ENCODE data around the gene DLGAP4.

- no peak for TF ChIP-seq PPARA (CRISPR knock-in tag; IDR thresholded peaks at IDR 0.05; ENCODE audit: borderline replicate concordance)
- TF ChIP-seq CREB5 (CRISPR knock-in tag; IDR thresholded peaks at IDR 0.05; ENCODE audit: low read depth): no peak
- no peak for TF ChIP-seq ARNTL (CRISPR knock-in tag; IDR thresholded peaks at IDR 0.05; ENCODE audit: borderline replicate concordance, low read depth)
- TF ChIP-seq ZNF70 (CRISPR knock-in tag; IDR thresholded peaks at IDR 0.05): no peak
- TF ChIP-seq TSHZ2 (CRISPR knock-in tag; IDR thresholded peaks at IDR 0.05): no peak
Observed at GRCh38 chr20:36269507-36269906, 36.6 kb upstream of the DLGAP4 start.

Data from SK-N-SH treated with all-trans-retinoic acid at 6 μM for 48 hours (cell line).